Measurements from ENCODE around the gene LHCGR. TPM values are rescaled to one million over a fixed set of nuclear protein-coding genes. Genes with fewer than 3 reads are reported as not detected.

Gene LHCGR
- under 1 TPM; 0.22 to 0.74 (median 0.31) TPM for polyA plus RNA-seq (ENCODE audit: insufficient read length in 4 of 4)

- DNase-seq (ENCODE audit: low read depth in 4 of 4, low spot score in 2 of 4): no peak
Observed at GRCh38 chr2:48755473-48755872, at the start of gene LHCGR. TSS of gene LHCGR (minus strand) at chr2:48755724. CDS start at chr2:48755671, 53 bp downstream.

GRCh38 chr2:48799601-48800000, 44.1 kb upstream of the LHCGR start:
- DNase-seq (ENCODE audit: low read depth in 4 of 4, low spot score in 2 of 4): no peak

- no peak for DNase-seq (ENCODE audit: low read depth in 4 of 4, low spot score in 2 of 4)
Observed at GRCh38 chr2:48795065-48795464, 39.5 kb upstream of the LHCGR start.

- DNase-seq (ENCODE audit: low read depth in 4 of 4, low spot score in 2 of 4): no peak
Observed at GRCh38 chr2:48793671-48794070, 38.1 kb upstream of the LHCGR start.

- DNase-seq (ENCODE audit: low read depth in 4 of 4, low spot score in 2 of 4): no peak
Observed at GRCh38 chr2:48792030-48792429, 36.5 kb upstream of the LHCGR start.

- DNase-seq (ENCODE audit: low read depth in 4 of 4, low spot score in 2 of 4): no peak
Observed at GRCh38 chr2:48790407-48791170, 35.1 kb upstream of the LHCGR start.

GRCh38 chr2:48787580-48787979, 32.1 kb upstream of the LHCGR start:
- DNase-seq (ENCODE audit: low read depth in 4 of 4, low spot score in 2 of 4): no peak

- DNase-seq (ENCODE audit: low read depth in 4 of 4, low spot score in 2 of 4): no peak
Observed at GRCh38 chr2:48781366-48781765, 25.8 kb upstream of the LHCGR start.

- DNase-seq (ENCODE audit: low read depth in 4 of 4, low spot score in 2 of 4): no peak
Observed at GRCh38 chr2:48779019-48779716, 23.6 kb upstream of the LHCGR start.

- no peak for DNase-seq (ENCODE audit: low read depth in 4 of 4, low spot score in 2 of 4)
Observed at GRCh38 chr2:48774251-48774650, 18.7 kb upstream of the LHCGR start.

- DNase-seq (ENCODE audit: low read depth in 4 of 4, low spot score in 2 of 4): no peak
Observed at GRCh38 chr2:48771241-48772014, 15.9 kb upstream of the LHCGR start.

GRCh38 chr2:48770181-48770580, 14.7 kb upstream of the LHCGR start:
- DNase-seq (ENCODE audit: low read depth in 4 of 4, low spot score in 2 of 4): no peak

- no peak for DNase-seq (ENCODE audit: low read depth in 4 of 4, low spot score in 2 of 4)
Observed at GRCh38 chr2:48768669-48769068, 13.1 kb upstream of the LHCGR start.

- DNase-seq (ENCODE audit: low read depth in 4 of 4, low spot score in 2 of 4): no peak
Observed at GRCh38 chr2:48767330-48767729, 11.8 kb upstream of the LHCGR start.

- no peak for DNase-seq (ENCODE audit: low read depth in 4 of 4, low spot score in 2 of 4)
Observed at GRCh38 chr2:48760826-48761225, 5.3 kb upstream of the LHCGR start.

GRCh38 chr2:48759682-48760081, 4.2 kb upstream of the LHCGR start:
- no peak for DNase-seq (ENCODE audit: low read depth in 4 of 4, low spot score in 2 of 4)

GRCh38 chr2:48756289-48756688, 765 bp upstream of the LHCGR start:
- DNase-seq (ENCODE audit: low read depth in 4 of 4, low spot score in 2 of 4): no peak

- no peak for DNase-seq (ENCODE audit: low read depth in 4 of 4, low spot score in 2 of 4)
Observed at GRCh38 chr2:48754874-48755273, 650 bp downstream of the LHCGR start.

GRCh38 chr2:48753228-48753627, 2.3 kb downstream of the LHCGR start:
- DNase-seq (ENCODE audit: low read depth in 4 of 4, low spot score in 2 of 4): no peak

- DNase-seq (ENCODE audit: low read depth in 4 of 4, low spot score in 2 of 4): no peak
Observed at GRCh38 chr2:48750128-48750739, 5.3 kb downstream of the LHCGR start.
